NCI-H510A treated with DMSO at 0.1 percent for 48 hours (cell line): ENCODE measurements around the gene BRF1.

ENCODE experiments used
- DNase-seq: peaks from one replicate; lab custom pipeline; 2025; lab: John Stamatoyannopoulos, UW

BRF1 gene

GRCh38 chr14:105196265-105196960 lies 104.4 kb downstream of the BRF1 start:
- no peak for DNase-seq

- no peak for DNase-seq
These were observed 105.1 kb downstream of the BRF1 start for GRCh38 chr14:105195522-105196264.

GRCh38 chr14:105195051-105195450 lies 105.8 kb downstream of the BRF1 start:
- no peak for DNase-seq

GRCh38 chr14:105193916-105194782 lies 106.7 kb downstream of the BRF1 start:
- DNase-seq = peak; percentile 97

- no peak for DNase-seq
These were observed 107.7 kb downstream of the BRF1 start for GRCh38 chr14:105192866-105193731.

GRCh38 chr14:105187935-105188524 lies 112.8 kb downstream of the BRF1 start:
- peak; percentile 31 for DNase-seq

DNA sequence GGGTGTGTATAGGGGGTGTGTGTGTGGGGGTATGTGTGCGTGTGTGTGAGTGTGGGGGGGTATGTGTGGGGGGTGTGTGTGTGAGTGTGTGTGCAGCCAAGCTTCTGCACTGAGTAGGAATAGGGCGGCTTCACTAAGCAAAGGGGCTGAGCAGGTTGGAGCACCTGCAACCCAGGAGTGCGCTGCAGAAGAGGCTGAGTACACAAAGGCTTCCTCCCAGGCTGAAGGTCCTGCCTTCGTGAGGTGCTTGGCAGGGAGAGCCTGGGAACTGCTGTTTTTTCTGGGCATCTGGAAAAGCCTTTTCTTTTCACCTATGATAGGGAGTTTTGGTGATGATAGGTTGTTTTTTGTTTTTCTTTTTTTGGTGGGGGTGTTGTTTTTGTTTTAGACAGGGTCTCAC lies 113.7 kb downstream of the BRF1 start:
- peak; percentile 82 for DNase-seq

- no peak for DNase-seq
These were observed 114.8 kb downstream of the BRF1 start for GRCh38 chr14:105185973-105186372.

DNA sequence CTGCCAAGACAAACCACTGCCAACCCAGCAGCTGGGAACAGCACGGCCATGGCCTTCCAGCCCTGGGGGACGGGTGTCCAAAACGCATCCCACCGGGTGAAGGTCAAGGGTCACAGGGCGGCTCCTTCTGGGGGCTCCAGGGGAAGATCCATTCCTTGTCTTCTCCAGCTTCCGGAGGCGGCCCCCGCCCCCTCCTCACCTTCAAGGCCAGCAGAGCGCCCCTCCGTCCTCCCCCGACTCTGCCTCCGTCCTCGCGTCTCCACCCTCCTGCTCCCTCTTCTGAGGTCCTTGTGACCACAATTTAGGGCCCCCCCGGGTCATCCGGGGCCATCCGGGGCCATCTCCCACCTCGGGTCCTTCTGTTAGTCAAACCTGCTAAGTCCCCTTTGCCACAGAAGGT lies 115.8 kb downstream of the BRF1 start:
- DNase-seq = no peak

DNA sequence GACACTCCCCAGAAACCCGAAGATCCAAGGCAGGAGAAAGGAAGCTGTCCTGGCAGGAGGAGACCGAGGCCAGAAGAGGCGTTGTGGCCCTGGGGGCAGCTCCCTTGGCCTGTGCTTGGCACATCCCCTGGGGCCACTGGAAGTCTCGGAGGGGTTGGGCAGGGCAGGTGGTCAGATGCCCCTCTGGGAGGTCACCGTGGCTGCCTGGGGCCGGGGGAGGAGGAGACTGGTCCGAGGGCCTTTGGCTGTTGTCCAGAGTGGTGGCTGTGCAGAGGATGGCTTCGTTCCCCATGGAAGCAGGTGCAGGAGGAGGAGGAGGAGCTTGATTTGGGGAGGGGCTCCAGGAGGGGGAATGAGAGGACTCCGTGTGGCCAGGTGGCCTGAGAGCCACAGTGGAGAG lies 116.3 kb downstream of the BRF1 start:
- DNase-seq = peak; percentile 70

- no peak for DNase-seq
These were observed 118.3 kb downstream of the BRF1 start for GRCh38 chr14:105182296-105183020.

DNA sequence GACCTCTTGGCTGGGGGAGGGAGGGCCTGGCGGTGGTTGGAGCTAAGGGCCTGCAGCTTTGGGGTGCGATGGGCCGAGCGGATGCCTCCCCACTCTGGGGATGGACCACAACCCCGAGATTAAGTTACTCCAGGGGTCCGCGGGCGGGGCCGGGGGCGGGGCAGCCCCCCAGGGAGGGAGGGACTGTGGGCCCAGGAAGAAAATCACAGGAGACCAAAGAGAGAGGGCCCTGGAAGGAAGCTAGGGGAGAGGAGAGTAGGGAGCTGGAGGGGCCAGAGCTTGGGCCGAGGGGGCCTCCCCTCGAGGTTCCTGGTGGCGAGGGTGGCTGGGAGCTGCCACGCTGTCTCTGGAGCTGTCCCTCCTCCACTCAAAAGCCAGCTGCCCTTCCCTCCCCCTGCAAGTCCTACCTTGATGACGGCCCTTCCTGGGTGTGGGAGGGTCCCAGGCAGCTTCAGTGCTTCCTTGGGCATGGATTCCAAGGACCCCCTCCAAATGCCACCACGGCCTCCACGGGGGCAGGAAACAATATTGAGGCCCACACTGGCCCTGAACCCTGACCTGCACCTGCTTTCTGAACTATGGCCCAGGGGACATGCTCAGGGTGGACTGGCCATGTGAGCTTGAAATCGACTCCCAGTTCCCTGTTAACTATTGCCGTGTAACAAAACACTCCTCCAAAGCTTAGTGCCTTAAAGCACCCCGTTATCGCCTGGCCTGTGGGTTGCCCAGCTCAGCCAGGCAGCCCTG lies 119.1 kb downstream of the BRF1 start:
- DNase-seq = no peak

GRCh38 chr14:105180592-105181548 lies 119.9 kb downstream of the BRF1 start, which contains the start of gene NUDT14:
TSS of gene NUDT14 (minus strand) at chr14:105181312. CDS start at chr14:105181209, 103 bp downstream.
- DNase-seq = peak; percentile 46

DNA sequence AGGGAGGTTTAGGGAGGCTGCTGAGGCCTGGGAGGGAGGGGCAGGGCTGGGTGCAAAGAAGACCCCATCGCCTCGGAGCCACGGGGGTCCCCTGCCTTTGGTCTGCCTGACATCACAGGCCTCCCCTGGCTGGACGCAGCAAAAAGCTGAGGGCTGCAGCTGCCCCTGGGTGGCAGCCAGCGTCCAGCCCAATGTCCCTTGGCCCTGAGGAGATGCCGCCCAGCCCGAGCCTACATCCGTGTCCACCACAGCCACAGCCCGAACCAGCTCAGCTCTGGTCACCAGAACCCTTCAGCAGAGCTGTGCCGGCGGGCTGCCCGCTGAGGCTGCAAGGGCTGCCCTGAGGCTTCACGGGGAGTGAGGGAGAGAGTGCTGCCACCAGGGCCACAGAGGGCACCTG lies 121.6 kb downstream of the BRF1 start:
- DNase-seq = no peak

- DNase-seq = no peak
These were observed 122.0 kb downstream of the BRF1 start for GRCh38 chr14:105178868-105179140.

- peak; percentile 17 for DNase-seq
These were observed 122.5 kb downstream of the BRF1 start for GRCh38 chr14:105178069-105178867.

DNA sequence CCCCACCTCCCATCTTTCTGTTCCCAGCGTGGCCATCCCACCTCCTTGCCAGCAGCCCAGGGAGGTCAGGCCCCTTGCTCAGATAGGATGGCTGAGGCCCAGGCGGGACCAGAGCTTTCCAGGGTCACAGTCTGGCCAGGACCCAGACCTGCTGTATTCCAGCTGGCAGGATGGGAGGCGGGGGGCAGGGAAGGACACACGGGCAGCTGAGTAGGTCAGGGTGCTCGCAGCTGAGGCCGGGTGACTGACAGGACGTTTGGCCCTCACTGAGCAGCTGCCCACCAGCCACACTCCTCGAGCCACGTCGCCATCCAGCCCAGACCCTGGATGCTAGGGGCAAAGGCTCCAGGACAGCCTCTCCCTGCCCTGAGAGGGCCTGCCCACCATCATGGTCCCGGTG lies 123.7 kb downstream of the BRF1 start:
- no peak for DNase-seq

GRCh38 chr14:105176513-105176912 lies 124.3 kb downstream of the BRF1 start:
- DNase-seq = no peak
